Smooth muscle cell (in vitro differentiated cells): ENCODE measurements around the gene GLRX2. TPM values are rescaled to one million over a fixed set of nuclear protein-coding genes. Genes with fewer than 3 reads are reported as not detected.

Source experiments
- DNase-seq: peaks from one replicate; lab custom pipeline; 2025; ENCODE audit not compliant: unreplicated experiment; lab: John Stamatoyannopoulos, UW
- H2AFZ ChIP-seq: fragments of 200-600 bp; sonication (generic); 2 replicates; pipeline ENCODE4 v1.6.0; 2016; ENCODE audit warnings: antibody characterized with exemption, low read depth, mild to moderate bottlenecking
- H3F3A ChIP-seq: fragments of 200-600 bp; sonication (generic); 2 replicates; pipeline ENCODE4 v1.6.0; 2017; ENCODE audit warnings: antibody characterized with exemption, low read depth
- H3K27ac ChIP-seq: fragments of 200-600 bp; sonication (generic); 2 replicates; pipeline ENCODE4 v1.5.1; 2016; ENCODE audit warnings: low read depth, mild to moderate bottlenecking
- H3K27me3 ChIP-seq: fragments of 200-600 bp; sonication (generic); 2 replicates; pipeline ENCODE4 v1.6.1; 2016; ENCODE audit warnings: low read depth, mild to moderate bottlenecking
- H3K36me3 ChIP-seq: fragments of 200-600 bp; sonication (generic); 2 replicates; pipeline ENCODE4 v1.5.1; 2016; ENCODE audit warnings: low read depth
- H3K4me1 ChIP-seq: fragments of 200-600 bp; sonication (generic); 2 replicates; pipeline ENCODE4 v1.5.1; 2016; ENCODE audit warnings: low read depth
- H3K4me2 ChIP-seq: fragments of 200-600 bp; sonication (generic); 2 replicates; pipeline ENCODE4 v1.6.0; 2016; ENCODE audit warnings: mild to moderate bottlenecking
- H3K4me3 ChIP-seq: fragments of 200-600 bp; sonication (generic); 2 replicates; pipeline ENCODE4 v1.5.1; 2016; ENCODE audit warnings: mild to moderate bottlenecking
- H3K79me2 ChIP-seq: fragments of 200-600 bp; sonication (generic); 2 replicates; pipeline ENCODE4 v1.6.0; 2016; ENCODE audit warnings: low read depth, mild to moderate bottlenecking
- H3K9ac ChIP-seq: fragments of 200-600 bp; sonication (generic); 2 replicates; pipeline ENCODE4 v1.6.0; 2016; ENCODE audit warnings: low read depth
- H3K9me3 ChIP-seq: fragments of 200-600 bp; sonication (generic); replicated peaks from 2 replicates; pipeline ENCODE4 v1.5.1; 2016; ENCODE audit warnings: low read depth
- H4K20me1 ChIP-seq: fragments of 200-600 bp; sonication (generic); 2 replicates; pipeline ENCODE4 v1.6.0; 2016; ENCODE audit warnings: low read depth
- WGBS: methylation state at CpG from one replicate; pipeline ENCODE4 v1.1.7; 2016; ENCODE audit warnings: low lambda C conversion rate; 5-methylcytosine and 5-hydroxymethylcytosine counted together
- polyA plus RNA-seq: library from polyadenylated mRNA; unstranded; fragments of >200 nt; fragmentation: Nextera tagmentation; extraction: Ambion mirVana; gene quantifications from 2 replicates; pipeline ENCODE4 v1.2.1, GENCODE V29; 2016
- total RNA-seq: library from RNA; depleted of rRNA; stranded (reverse); fragments of >200 nt; gene quantifications from 2 replicates; pipeline ENCODE4 v1.2.3, GENCODE V29; 2014
- TF ChIP-seq, protein P1 (sequence below): fragments of 200-600 bp; sonication (generic); IDR thresholded peaks from 2 replicates; pipeline ENCODE4 v1.5.1; 2017; ENCODE audit warnings: borderline replicate concordance, mild to moderate bottlenecking, antibody characterized with exemption; ENCODE audit not compliant: insufficient read depth, poor library complexity, severe bottlenecking

GLRX2 gene
- total and polyA plus RNA-seq, 2 experiments from 2014 or later, result 21.7 to 25.9 TPM

DNA sequence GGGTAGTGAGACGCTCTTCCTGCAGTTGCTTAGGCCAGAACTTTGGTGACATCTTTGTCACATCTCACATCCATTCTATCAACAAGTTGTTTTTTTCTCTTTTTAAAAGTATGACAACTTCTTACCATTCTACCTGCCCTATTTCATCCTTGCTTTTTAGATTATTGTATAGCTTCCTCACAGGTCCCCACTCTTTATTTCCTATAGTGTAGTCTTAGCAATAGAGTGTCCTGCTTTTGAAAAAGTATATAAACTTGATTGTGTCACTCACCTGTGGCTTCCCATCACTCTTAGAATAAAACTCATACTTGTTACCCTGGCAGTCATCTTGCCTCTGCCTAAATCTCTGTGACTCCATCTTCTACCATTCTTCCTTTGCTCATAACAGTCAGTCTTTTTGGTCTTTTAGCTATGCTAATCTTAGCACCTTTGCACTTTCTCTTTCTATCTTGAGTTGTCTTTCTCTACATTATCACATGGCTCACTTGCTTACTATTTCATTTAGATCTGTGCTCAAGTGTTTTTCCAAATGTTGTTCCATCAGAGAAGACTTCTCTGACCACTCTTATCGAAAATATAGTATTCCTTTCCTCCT, 26.1 kb upstream of the GLRX2 start:
- Histone ChIP-seq H3F3A (no peaks in the 10 kb centered on the region), H3K27ac (no peak overlapping the region), H4K20me1 (peaks cover 56% of the 10 kb centered on the region), H3K9ac (no peak overlapping the region), H3K27me3 (no peaks in the 10 kb centered on the region), H3K4me3 (no peak overlapping the region), H2AFZ (no peak overlapping the region), H3K79me2 (peaks cover 77% of the 10 kb centered on the region), H3K4me1 (no peaks in the 10 kb centered on the region), H3K36me3 (peaks cover 26% of the 10 kb centered on the region), H3K4me2 (no peak overlapping the region), H3K9me3 (no peaks in the 10 kb centered on the region)
- 97% methylated on average over 2 of the region's 2 CpGs for WGBS
- DNase-seq, result no peak
- TF ChIP-seq, protein P1, sequence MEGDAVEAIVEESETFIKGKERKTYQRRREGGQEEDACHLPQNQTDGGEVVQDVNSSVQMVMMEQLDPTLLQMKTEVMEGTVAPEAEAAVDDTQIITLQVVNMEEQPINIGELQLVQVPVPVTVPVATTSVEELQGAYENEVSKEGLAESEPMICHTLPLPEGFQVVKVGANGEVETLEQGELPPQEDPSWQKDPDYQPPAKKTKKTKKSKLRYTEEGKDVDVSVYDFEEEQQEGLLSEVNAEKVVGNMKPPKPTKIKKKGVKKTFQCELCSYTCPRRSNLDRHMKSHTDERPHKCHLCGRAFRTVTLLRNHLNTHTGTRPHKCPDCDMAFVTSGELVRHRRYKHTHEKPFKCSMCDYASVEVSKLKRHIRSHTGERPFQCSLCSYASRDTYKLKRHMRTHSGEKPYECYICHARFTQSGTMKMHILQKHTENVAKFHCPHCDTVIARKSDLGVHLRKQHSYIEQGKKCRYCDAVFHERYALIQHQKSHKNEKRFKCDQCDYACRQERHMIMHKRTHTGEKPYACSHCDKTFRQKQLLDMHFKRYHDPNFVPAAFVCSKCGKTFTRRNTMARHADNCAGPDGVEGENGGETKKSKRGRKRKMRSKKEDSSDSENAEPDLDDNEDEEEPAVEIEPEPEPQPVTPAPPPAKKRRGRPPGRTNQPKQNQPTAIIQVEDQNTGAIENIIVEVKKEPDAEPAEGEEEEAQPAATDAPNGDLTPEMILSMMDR, result no peak

DNA sequence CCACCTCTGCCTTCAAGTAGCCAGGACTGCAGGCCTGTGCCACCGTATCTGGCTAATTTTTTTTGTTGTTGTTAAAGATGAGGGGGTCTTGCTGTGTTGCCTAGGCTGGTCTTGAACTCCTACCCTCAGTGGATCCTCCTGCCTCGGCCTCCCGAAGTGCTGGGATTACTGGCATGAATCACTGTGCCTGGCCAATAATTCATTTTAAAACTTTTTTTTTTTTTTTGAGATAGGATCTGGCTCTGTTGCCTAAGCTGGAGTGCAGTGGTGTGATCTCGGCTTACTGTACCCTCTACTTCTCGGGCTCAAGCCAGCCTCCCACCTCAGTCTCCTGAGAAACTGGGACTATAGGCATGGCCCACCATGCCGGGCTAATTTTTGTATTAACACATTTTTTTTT, 20.2 kb upstream of the GLRX2 start:
- Histone ChIP-seq H3K4me3 (no peak overlapping the region), H3K9ac (no peak overlapping the region), H3K27ac (no peak overlapping the region), H3K9me3 (no peaks in the 10 kb centered on the region), H3K4me2 (no peak overlapping the region), H3K4me1 (peaks cover 15% of the 10 kb centered on the region), H3F3A (peaks cover 7% of the 10 kb centered on the region), H4K20me1 (peaks cover 68% of the 10 kb centered on the region), H2AFZ (no peak overlapping the region), H3K36me3 (peaks cover 5% of the 10 kb centered on the region), H3K79me2 (peaks cover 80% of the 10 kb centered on the region), H3K27me3 (no peaks in the 10 kb centered on the region)
- 96% methylated on average over 6 of the region's 6 CpGs for WGBS
- TF ChIP-seq, protein P1, result no peak
- DNase-seq, result no peak

DNA sequence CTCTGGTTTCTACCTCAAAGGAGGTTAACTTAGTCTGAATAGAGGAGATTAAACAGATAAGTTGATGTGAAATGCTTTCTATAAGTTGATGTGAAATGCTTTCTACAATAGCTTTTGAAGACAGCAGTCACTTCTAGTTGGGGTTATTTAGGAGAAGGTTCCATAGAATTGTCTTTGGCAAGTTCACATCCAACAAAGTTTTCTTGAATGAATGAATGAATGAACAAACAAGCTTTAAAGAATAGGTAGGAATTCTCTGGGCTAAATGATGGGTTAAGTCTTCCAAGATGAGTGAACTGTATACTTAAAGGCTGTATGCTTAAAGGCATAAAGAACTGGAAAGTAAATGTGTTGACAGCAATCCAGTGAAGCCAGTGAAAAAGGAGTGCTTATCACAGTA, 18.5 kb upstream of the GLRX2 start:
- Histone ChIP-seq H3K79me2 (peaks cover 64% of the 10 kb centered on the region), H3K4me1 (peaks cover 15% of the 10 kb centered on the region), H3K27ac (peak overlapping the region; percentile 1), H2AFZ (no peak overlapping the region), H3K9me3 (no peaks in the 10 kb centered on the region), H3K36me3 (no peaks in the 10 kb centered on the region), H4K20me1 (peaks cover 53% of the 10 kb centered on the region), H3K9ac (no peak overlapping the region), H3K4me2 (peak overlapping the region; percentile 97), H3K27me3 (no peaks in the 10 kb centered on the region), H3F3A (peaks cover 7% of the 10 kb centered on the region), H3K4me3 (peak overlapping the region; percentile 91)
- TF ChIP-seq, protein P1, result no peak
- no peak for DNase-seq
